Heart left ventricle (tissue), 16 donors: ENCODE data around the gene CALHM1. TPM values are rescaled to one million over a fixed set of nuclear protein-coding genes. Genes with fewer than 3 reads are reported as not detected.

Experiments used
- ATAC-seq, 4 donors: fragments of 200-7000 bp; cut with Tn5 transposase; one replicate each; pipeline ENCODE4 v1.9.1; 2020 to 2022; ENCODE audit warnings: moderate library complexity in 4 of 4, mild to moderate bottlenecking in 3 of 4, moderate number of reproducible peaks in 1 of 4
- DNase-seq, 5 donors: peaks; one replicate each; pipeline ENCODE4 v3.0.0-alpha.2; 2020
- H3K27ac ChIP-seq, 12 donors: fragments of 200-600 bp; sonication (generic) in 4 of 12; one replicate each; pipeline versions ENCODE4 v1.5.0 to v1.8.0; 2016 to 2022; ENCODE audit warnings: mild to moderate bottlenecking in 2 of 12
- H3K27me3 ChIP-seq, 9 donors: fragments of 200-600 bp; sonication (generic) in 2 of 9; one replicate each; pipeline versions ENCODE4 v1.5.1 to v1.8.0; 2016 to 2022; ENCODE audit warnings: mild to moderate bottlenecking in 3 of 9
- H3K36me3 ChIP-seq, 9 donors: fragments of 200-600 bp; sonication (generic) in 2 of 9; one replicate each; pipeline versions ENCODE4 v1.5.0 to v1.8.0; 2018 to 2022; ENCODE audit warnings: mild to moderate bottlenecking in 2 of 9
- H3K4me1 ChIP-seq, 12 donors: fragments of 200-600 bp; sonication (generic) in 4 of 12; one replicate each; pipeline versions ENCODE4 v1.5.0 to v1.8.0; 2016 to 2022; ENCODE audit warnings: mild to moderate bottlenecking in 3 of 12
- H3K4me3 ChIP-seq, 12 donors: fragments of 200-600 bp; sonication (generic) in 4 of 12; one replicate each; pipeline versions ENCODE4 v1.5.0 to v1.8.0; 2017 to 2022; ENCODE audit warnings: mild to moderate bottlenecking in 9 of 12, moderate library complexity in 4 of 12
- H3K9me3 ChIP-seq, 12 donors: fragments of 200-600 bp; sonication (generic) in 4 of 12; one replicate each; pipeline versions ENCODE4 v1.5.0 to v1.8.0; 2016 to 2022; ENCODE audit warnings: mild to moderate bottlenecking in 1 of 12
- POLR2A ChIP-seq, 2 donors: fragments of 450-650 bp; IDR thresholded peaks; one replicate each; pipeline ENCODE4 v1.6.1; 2017; ENCODE audit warnings: antibody characterized with exemption in 2 of 2, mild to moderate bottlenecking in 2 of 2, moderate library complexity in 2 of 2
- WGBS, 4 donors: extraction: QIAGEN DNeasy Blood & Tissue Kit in 2 of 4; methylation state at CpG; one replicate each; pipeline versions ENCODE4 v1.1.5 to v1.1.7; 2013 to 2018; 5-methylcytosine and 5-hydroxymethylcytosine counted together
- intact Hi-C, 10 donors: fragments of 100-400 bp; cut with DNase I; formaldehyde crosslinking; loops; one replicate each; pipeline versions ENCODE4 v1.11.1 to v1.14.2; 2022
- long read RNA-seq, 3 donors: library from polyadenylated mRNA; unstranded; transcript quantifications; one replicate each; pipeline ENCODE4 v2.0.0, GENCODE V29; 2020 to 2021
- polyA plus RNA-seq, 2 donors: library from polyadenylated mRNA; stranded (reverse); fragments of 200-250 nt; gene quantifications; one replicate each; pipeline ENCODE4 v1.2.3, GENCODE V29; 2013
- total RNA-seq, 9 donors: library from RNA; depleted of rRNA in 2 of 9; stranded (reverse); fragments of >200 nt in 2 of 9; fragmentation: NEBNext Ultra II Directional in 3 of 9; extraction: Animal tissue kit (Norgen Biotek cat#: 25700) in 3 of 9; gene quantifications; one replicate each; pipeline versions ENCODE4 v1.1.0 to v1.2.4, GENCODE V29; 2016 to 2023
- TF ChIP-seq, protein P1 (sequence below), 12 donors: fragments of 200-600 bp; sonication (generic) in 4 of 12; IDR thresholded peaks; one replicate each; pipeline versions ENCODE4 v1.5.0 to v1.8.0; 2018 to 2022; ENCODE audit warnings: antibody characterized with exemption in 12 of 12, mild to moderate bottlenecking in 5 of 12
- donor health status: ischemic (EF 13 %, LVEDD 7.1; RV severe dilation, severe dysfunction).
- donor health status: healthy with polysubstance abuse.
- donor health status: DM: no; HTN: yes; CAD: no.
- donor health status: DM: no; HTN: no; CAD: no.
- donor health status: ischemic (EF 25% LVEDD 6.9; RV normal size, moderate dysfunction).
- donor health status: ischemic (EF 25% LVEDD 5.7; RV mildly dilated, moderate dysfunction).
- donor health status: healthy.
- donor health status: DM: yes; HTN: yes; CAD: no.
- donor health status: ischemic (EF 35%, LVEDD 5.7; RV mildly dilated, moderate dysfunction).
- donor health status: nonischemic (EF 11% LVEDD 7.7; RV severe dilation, severe dysfunction).
- donor health status: DM: yes; HTN: yes; CAD: no.
- donor health status: PGD.
- donor health status: ischemic (EF 29% LVEDD 5.4; RV normal size, mild dysfunction).
- donor health status: nonischemic (EF 23%, LVEDD 6.1; RV moderate dilation, normal function).

Gene CALHM1, protein sequence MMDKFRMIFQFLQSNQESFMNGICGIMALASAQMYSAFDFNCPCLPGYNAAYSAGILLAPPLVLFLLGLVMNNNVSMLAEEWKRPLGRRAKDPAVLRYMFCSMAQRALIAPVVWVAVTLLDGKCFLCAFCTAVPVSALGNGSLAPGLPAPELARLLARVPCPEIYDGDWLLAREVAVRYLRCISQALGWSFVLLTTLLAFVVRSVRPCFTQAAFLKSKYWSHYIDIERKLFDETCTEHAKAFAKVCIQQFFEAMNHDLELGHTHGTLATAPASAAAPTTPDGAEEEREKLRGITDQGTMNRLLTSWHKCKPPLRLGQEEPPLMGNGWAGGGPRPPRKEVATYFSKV
- total RNA-seq = not detected
- polyA plus RNA-seq = not detected
- long read RNA-seq, donor 1 = 0 reads
- long read RNA-seq, donor 2 = 0 reads
- long read RNA-seq, donor 3 = 0 reads

DNA sequence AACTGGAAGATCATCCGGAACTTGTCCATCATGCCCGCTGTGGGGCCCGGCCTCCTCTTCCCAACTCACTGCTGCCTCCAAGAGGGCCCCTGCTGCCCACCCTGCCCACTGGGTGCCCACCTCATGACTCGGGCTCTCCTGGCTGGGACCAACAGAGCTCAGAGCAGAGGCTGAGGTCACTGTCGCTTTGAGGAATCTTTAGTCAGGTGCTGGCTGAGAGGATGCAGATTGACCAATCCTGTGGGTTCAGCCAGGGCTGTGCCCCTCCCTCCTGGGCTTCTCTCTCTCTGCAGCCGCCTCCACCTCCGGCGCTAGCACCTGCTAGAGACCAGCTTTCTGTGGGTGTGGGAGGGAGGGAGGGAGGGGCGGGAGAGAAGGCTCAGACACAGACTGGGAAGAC lies at the start of gene CALHM1:
Gene CALHM1 (minus strand): TSS at position 181 of the 400 bp plus-strand sequence. CDS start 149 bp downstream, at position 32.
- DNase-seq = no peak
- Histone ChIP-seq H3K36me3 (no peaks in the 10 kb centered on the region), H3K27ac (no peak within 1 kb of the TSS), H3K4me1 (no peaks in the 10 kb centered on the region), H3K27me3 (no peaks in the 10 kb centered on the region), H3K4me3 (no peak within 1 kb of the TSS), H3K9me3 (no peaks in the 10 kb centered on the region)
- intact Hi-C loops = no loop called here
- TF ChIP-seq, protein P1, sequence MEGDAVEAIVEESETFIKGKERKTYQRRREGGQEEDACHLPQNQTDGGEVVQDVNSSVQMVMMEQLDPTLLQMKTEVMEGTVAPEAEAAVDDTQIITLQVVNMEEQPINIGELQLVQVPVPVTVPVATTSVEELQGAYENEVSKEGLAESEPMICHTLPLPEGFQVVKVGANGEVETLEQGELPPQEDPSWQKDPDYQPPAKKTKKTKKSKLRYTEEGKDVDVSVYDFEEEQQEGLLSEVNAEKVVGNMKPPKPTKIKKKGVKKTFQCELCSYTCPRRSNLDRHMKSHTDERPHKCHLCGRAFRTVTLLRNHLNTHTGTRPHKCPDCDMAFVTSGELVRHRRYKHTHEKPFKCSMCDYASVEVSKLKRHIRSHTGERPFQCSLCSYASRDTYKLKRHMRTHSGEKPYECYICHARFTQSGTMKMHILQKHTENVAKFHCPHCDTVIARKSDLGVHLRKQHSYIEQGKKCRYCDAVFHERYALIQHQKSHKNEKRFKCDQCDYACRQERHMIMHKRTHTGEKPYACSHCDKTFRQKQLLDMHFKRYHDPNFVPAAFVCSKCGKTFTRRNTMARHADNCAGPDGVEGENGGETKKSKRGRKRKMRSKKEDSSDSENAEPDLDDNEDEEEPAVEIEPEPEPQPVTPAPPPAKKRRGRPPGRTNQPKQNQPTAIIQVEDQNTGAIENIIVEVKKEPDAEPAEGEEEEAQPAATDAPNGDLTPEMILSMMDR (IDR thresholded peaks at IDR 0.05) = no peak
- TF ChIP-seq POLR2A (IDR thresholded peaks at IDR 0.05) = no peak
- no peak for ATAC-seq
- 68 to 79% (median 78%) methylated on average over 5 to 9 of the region's 9 CpGs for WGBS, 4 donors

DNA sequence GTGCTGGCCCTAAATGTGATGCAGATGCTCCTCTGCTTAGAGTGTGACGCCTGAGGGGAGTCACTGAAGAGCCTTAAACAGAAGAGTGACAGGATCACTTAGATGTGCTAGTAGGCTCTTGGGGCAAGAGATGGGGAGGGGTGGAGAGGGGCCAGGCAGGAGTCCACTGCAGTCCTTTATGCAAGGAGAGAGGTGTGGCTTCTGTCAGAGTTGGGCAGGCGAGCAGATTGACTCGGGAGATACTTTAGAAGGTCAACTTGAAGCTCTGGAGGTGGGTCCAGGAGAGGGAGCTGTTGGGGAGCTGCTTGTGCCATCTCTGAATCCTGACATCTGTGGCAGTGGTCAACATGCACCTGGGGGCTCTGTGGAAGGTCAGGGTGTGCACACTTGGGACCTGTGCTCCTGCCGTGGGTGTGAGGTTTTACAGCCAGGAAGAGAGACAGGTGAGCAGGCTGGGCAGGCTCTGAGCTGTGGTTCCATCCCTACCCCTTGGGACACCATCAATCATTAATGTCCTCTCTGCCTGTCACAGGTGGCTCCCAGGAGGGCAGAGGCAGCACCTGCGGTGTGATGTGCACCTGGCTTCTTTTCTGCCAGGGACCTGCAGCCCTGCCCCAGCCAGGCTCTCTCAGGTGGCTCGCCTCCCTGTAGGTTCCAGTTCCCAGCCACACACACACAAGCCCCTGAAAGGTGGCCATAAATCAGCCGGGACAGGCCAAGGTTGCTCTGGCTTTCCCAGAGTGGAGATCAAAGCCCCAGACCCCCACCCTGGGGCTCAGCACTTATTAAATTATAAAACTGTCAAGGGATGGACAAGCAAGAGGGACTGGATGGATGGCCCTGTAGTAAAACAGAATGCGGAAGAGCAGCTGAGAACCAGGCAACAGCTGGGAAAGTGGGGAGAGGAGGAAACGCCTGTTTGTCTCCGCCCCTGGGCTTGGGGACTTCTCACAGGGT lies 48.8 kb upstream of the CALHM1 start:
- H3K36me3 ChIP-seq = no peaks in the 10 kb centered on the region
- intact Hi-C loops = no loop called here
- peaks cover 0 to 8% (median 6%) of the 10 kb centered on the region in 12 donors for H3K4me1 ChIP-seq
- 70 to 79% (median 75%) methylated on average over 9 to 10 of the region's 10 CpGs for WGBS, 4 donors
- no peaks in the 10 kb centered on the region for H3K27me3 ChIP-seq
- H3K4me3 ChIP-seq = no peak overlapping the region
- no peak overlapping the region for H3K27ac ChIP-seq
- TF ChIP-seq, protein P1 (IDR thresholded peaks at IDR 0.05) = no peak
- no peak for TF ChIP-seq POLR2A (IDR thresholded peaks at IDR 0.05)
- no peaks in the 10 kb centered on the region for H3K9me3 ChIP-seq
- DNase-seq = no peak
- no peak for ATAC-seq

DNA sequence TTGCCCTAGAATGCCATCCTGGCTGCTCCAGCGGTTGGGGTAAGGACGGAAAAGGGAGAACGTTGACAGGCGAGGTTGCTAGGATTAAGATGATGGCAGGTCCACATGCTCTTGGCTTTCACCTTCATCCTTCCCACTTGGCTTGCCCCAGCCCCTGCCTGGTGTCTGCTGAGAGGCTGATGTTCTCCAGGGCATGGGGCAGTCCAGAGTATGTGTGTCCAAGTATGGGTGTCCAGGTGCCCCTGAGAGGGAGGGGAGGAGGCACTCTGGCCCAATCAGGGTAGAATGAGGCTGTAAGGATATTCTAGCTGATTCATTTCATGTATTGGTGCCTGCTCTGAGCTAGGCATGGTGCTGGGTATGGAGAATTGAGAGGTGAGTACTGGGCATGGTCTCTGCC lies 47.4 kb upstream of the CALHM1 start:
- ATAC-seq (no peak), DNase-seq (no peak)
- Histone ChIP-seq H3K9me3 (no peaks in the 10 kb centered on the region), H3K36me3 (no peaks in the 10 kb centered on the region), H3K4me1 (peaks cover 0 to 8% (median 6%) of the 10 kb centered on the region in 12 donors), H3K4me3 (no peak overlapping the region), H3K27ac (no peak overlapping the region), H3K27me3 (peaks cover 0 to 3% (median 0%) of the 10 kb centered on the region in 9 donors)
- TF ChIP-seq, protein P1 (IDR thresholded peaks at IDR 0.05) = no peak
- no peak for TF ChIP-seq POLR2A (IDR thresholded peaks at IDR 0.05)
- intact Hi-C loops = no loop called here
- 95 to 98% (median 95%) methylated on average over 4 of the region's 4 CpGs for WGBS, 4 donors
